Measurements from ENCODE around the gene CCDC87. TPM values are rescaled to one million over a fixed set of nuclear protein-coding genes. Genes with fewer than 3 reads are reported as not detected.

Gene CCDC87
- total and polyA plus RNA-seq, 2 experiments from 2014 or later: 0.39 to 1.2 TPM

DNA sequence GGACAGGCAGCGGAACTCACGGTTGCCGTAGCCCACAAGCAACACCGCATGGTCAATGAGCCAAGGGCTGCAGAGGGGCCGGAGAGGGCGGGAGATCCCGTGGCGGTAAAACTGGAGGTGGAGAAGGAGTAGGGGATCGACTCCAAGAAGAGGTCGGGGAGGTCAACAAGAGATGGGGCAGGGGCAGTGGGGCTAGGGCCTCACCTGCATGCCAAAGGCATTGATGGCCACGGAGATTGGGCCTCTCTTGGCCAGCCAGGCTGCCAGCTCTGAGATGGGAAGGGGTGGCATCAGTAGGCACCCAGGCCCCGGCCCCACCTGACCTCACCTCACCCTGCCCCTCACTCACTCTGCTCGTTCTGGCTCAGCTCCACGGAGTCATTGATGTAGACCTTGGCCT, 28.3 kb downstream of the CCDC87 start:
- Histone ChIP-seq H4K20me1 (replicated peaks; ENCODE audit: insufficient read depth) (no peaks in the 10 kb centered on the region), H3K4me2 (no peak overlapping the region), H3K27me3 (ENCODE audit: insufficient read depth) (peaks cover 6% of the 10 kb centered on the region; the same call in 1 of the 2 replicates), H2AFZ (no peak overlapping the region), H3K36me3 (ENCODE audit: insufficient read depth) (no peaks in the 10 kb centered on the region), H3F3A (replicated peaks; ENCODE audit: low read depth) (peaks cover 6% of the 10 kb centered on the region; the same call in 1 of the 2 replicates), H3K79me2 (replicated peaks; ENCODE audit: insufficient read depth) (no peaks in the 10 kb centered on the region), H3K4me3 (no peak overlapping the region), H3K9me2 (ENCODE audit: insufficient read depth) (no peaks in the 10 kb centered on the region), H3K4me1 (ENCODE audit: insufficient read depth) (peaks cover 4% of the 10 kb centered on the region), H3K27ac (ENCODE audit: low read depth) (no peak overlapping the region)
- Mint-ChIP-seq H3K27ac (no peak overlapping the region), H3K36me3 (ENCODE audit: low read depth) (peaks cover 8% of the 10 kb centered on the region; the same call in 2 of the 3 replicates), H3K4me1 (peaks cover 5% of the 10 kb centered on the region; the same call in 1 of the 3 replicates), H3K4me3 (no peak overlapping the region), H3K9me3 (peaks cover 6% of the 10 kb centered on the region; the same call in 2 of the 3 replicates), H3K27me3 (ENCODE audit: insufficient read depth, low read depth, poor library complexity) (peaks cover 20% of the 10 kb centered on the region)
- ATAC-seq: no peak
- DNase-seq (ENCODE audit: low spot score): no peak
- no peak for TF ChIP-seq STAT1 (IDR thresholded peaks at IDR 0.05; ENCODE audit: unreplicated experiment)
- TF ChIP-seq POLR2AphosphoS5 (IDR thresholded peaks at IDR 0.05; ENCODE audit: low read depth): no peak
- TF ChIP-seq, protein P1, sequence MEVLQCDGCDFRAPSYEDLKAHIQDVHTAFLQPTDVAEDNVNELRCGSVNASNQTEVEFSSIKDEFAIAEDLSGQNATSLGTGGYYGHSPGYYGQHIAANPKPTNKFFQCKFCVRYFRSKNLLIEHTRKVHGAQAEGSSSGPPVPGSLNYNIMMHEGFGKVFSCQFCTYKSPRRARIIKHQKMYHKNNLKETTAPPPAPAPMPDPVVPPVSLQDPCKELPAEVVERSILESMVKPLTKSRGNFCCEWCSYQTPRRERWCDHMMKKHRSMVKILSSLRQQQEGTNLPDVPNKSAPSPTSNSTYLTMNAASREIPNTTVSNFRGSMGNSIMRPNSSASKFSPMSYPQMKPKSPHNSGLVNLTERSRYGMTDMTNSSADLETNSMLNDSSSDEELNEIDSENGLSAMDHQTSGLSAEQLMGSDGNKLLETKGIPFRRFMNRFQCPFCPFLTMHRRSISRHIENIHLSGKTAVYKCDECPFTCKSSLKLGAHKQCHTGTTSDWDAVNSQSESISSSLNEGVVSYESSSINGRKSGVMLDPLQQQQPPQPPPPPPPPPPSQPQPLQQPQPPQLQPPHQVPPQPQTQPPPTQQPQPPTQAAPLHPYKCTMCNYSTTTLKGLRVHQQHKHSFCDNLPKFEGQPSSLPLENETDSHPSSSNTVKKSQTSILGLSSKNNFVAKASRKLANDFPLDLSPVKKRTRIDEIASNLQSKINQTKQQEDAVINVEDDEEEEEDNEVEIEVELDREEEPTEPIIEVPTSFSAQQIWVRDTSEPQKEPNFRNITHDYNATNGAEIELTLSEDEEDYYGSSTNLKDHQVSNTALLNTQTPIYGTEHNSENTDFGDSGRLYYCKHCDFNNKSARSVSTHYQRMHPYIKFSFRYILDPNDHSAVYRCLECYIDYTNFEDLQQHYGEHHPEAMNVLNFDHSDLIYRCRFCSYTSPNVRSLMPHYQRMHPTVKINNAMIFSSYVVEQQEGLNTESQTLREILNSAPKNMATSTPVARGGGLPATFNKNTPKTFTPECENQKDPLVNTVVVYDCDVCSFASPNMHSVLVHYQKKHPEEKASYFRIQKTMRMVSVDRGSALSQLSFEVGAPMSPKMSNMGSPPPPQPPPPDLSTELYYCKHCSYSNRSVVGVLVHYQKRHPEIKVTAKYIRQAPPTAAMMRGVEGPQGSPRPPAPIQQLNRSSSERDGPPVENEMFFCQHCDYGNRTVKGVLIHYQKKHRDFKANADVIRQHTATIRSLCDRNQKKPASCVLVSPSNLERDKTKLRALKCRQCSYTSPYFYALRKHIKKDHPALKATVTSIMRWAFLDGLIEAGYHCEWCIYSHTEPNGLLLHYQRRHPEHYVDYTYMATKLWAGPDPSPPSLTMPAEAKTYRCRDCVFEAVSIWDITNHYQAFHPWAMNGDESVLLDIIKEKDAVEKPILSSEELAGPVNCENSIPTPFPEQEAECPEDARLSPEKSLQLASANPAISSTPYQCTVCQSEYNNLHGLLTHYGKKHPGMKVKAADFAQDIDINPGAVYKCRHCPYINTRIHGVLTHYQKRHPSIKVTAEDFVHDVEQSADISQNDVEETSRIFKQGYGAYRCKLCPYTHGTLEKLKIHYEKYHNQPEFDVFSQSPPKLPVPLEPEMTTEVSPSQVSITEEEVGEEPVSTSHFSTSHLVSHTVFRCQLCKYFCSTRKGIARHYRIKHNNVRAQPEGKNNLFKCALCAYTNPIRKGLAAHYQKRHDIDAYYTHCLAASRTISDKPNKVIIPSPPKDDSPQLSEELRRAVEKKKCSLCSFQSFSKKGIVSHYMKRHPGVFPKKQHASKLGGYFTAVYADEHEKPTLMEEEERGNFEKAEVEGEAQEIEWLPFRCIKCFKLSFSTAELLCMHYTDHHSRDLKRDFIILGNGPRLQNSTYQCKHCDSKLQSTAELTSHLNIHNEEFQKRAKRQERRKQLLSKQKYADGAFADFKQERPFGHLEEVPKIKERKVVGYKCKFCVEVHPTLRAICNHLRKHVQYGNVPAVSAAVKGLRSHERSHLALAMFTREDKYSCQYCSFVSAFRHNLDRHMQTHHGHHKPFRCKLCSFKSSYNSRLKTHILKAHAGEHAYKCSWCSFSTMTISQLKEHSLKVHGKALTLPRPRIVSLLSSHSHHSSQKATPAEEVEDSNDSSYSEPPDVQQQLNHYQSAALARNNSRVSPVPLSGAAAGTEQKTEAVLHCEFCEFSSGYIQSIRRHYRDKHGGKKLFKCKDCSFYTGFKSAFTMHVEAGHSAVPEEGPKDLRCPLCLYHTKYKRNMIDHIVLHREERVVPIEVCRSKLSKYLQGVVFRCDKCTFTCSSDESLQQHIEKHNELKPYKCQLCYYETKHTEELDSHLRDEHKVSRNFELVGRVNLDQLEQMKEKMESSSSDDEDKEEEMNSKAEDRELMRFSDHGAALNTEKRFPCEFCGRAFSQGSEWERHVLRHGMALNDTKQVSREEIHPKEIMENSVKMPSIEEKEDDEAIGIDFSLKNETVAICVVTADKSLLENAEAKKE (CRISPR knock-in tag; IDR thresholded peaks at IDR 0.05): no peak
- TF ChIP-seq ZNF114 (CRISPR knock-in tag; IDR thresholded peaks at IDR 0.05): no peak
- TF ChIP-seq, protein P2, sequence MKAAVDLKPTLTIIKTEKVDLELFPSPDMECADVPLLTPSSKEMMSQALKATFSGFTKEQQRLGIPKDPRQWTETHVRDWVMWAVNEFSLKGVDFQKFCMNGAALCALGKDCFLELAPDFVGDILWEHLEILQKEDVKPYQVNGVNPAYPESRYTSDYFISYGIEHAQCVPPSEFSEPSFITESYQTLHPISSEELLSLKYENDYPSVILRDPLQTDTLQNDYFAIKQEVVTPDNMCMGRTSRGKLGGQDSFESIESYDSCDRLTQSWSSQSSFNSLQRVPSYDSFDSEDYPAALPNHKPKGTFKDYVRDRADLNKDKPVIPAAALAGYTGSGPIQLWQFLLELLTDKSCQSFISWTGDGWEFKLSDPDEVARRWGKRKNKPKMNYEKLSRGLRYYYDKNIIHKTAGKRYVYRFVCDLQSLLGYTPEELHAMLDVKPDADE (IDR thresholded peaks at IDR 0.05): no peak
- TF ChIP-seq, protein P3, sequence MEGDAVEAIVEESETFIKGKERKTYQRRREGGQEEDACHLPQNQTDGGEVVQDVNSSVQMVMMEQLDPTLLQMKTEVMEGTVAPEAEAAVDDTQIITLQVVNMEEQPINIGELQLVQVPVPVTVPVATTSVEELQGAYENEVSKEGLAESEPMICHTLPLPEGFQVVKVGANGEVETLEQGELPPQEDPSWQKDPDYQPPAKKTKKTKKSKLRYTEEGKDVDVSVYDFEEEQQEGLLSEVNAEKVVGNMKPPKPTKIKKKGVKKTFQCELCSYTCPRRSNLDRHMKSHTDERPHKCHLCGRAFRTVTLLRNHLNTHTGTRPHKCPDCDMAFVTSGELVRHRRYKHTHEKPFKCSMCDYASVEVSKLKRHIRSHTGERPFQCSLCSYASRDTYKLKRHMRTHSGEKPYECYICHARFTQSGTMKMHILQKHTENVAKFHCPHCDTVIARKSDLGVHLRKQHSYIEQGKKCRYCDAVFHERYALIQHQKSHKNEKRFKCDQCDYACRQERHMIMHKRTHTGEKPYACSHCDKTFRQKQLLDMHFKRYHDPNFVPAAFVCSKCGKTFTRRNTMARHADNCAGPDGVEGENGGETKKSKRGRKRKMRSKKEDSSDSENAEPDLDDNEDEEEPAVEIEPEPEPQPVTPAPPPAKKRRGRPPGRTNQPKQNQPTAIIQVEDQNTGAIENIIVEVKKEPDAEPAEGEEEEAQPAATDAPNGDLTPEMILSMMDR (conservative IDR thresholded peaks at IDR 0.05; ENCODE audit: low read depth in 2 of 2): no peak
- TF ChIP-seq NANOG (IDR thresholded peaks at IDR 0.05; ENCODE audit: borderline replicate concordance): no peak
- no peak for TF ChIP-seq CREB1 (CRISPR knock-in tag; IDR thresholded peaks at IDR 0.05; ENCODE audit: low read depth)
- TF ChIP-seq, protein P4, sequence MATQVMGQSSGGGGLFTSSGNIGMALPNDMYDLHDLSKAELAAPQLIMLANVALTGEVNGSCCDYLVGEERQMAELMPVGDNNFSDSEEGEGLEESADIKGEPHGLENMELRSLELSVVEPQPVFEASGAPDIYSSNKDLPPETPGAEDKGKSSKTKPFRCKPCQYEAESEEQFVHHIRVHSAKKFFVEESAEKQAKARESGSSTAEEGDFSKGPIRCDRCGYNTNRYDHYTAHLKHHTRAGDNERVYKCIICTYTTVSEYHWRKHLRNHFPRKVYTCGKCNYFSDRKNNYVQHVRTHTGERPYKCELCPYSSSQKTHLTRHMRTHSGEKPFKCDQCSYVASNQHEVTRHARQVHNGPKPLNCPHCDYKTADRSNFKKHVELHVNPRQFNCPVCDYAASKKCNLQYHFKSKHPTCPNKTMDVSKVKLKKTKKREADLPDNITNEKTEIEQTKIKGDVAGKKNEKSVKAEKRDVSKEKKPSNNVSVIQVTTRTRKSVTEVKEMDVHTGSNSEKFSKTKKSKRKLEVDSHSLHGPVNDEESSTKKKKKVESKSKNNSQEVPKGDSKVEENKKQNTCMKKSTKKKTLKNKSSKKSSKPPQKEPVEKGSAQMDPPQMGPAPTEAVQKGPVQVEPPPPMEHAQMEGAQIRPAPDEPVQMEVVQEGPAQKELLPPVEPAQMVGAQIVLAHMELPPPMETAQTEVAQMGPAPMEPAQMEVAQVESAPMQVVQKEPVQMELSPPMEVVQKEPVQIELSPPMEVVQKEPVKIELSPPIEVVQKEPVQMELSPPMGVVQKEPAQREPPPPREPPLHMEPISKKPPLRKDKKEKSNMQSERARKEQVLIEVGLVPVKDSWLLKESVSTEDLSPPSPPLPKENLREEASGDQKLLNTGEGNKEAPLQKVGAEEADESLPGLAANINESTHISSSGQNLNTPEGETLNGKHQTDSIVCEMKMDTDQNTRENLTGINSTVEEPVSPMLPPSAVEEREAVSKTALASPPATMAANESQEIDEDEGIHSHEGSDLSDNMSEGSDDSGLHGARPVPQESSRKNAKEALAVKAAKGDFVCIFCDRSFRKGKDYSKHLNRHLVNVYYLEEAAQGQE (IDR thresholded peaks at IDR 0.05; ENCODE audit: unreplicated experiment): no peak
- TF ChIP-seq EZH2phosphoT487 (IDR thresholded peaks at IDR 0.05; ENCODE audit: unreplicated experiment): no peak
- no peak for TF ChIP-seq JUNB (IDR thresholded peaks at IDR 0.05; ENCODE audit: unreplicated experiment)
- no peak for TF ChIP-seq ZNF331 (CRISPR knock-in tag; IDR thresholded peaks at IDR 0.05; ENCODE audit: low read depth)
- TF ChIP-seq EZH2 (IDR thresholded peaks at IDR 0.05; ENCODE audit: low read depth, unreplicated experiment): no peak
